OCI-LY1 (cell line): ENCODE results near the gene LCP2.

ENCODE experiments used
- CTCF ChIP-seq: fragments of 200-600 bp; sonication (generic), shearing (Covaris generic); IDR thresholded peaks from 2 replicates; pipeline ENCODE4 v1.5.1; 2017; ENCODE audit warnings: mild to moderate bottlenecking, antibody characterized with exemption, low read length, moderate library complexity, mixed read lengths
- EZH2 ChIP-seq: fragments of 200-600 bp; sonication (generic), shearing (Covaris generic); IDR thresholded peaks from 2 replicates; pipeline ENCODE4 v1.8.0; 2017; ENCODE audit warnings: borderline replicate concordance, mixed run types, mild to moderate bottlenecking, antibody characterized with exemption, low read length, moderate library complexity, mixed read lengths

- no peak for TF ChIP-seq CTCF
- no peak for TF ChIP-seq EZH2
Measured at GRCh38 chr5:170206216-170206615, 91.4 kb downstream of the LCP2 start.
